ENCODE results near the gene RBM22. TPM values are rescaled to one million over a fixed set of nuclear protein-coding genes. Genes with fewer than 3 reads are reported as not detected.
A peak's percentile ranks its signal among the peaks of the same experiment; 100 is the strongest.

Gene RBM22
- total RNA-seq, 2 experiments from 2014 or later, result 53.1 to 59.7 TPM

- TF ChIP-seq CTCF (IDR thresholded peaks at IDR 0.05), result no peak
- DNase-seq, result no peak
- no peaks in the 10 kb centered on the region for H3K27me3 Mint-ChIP-seq
- peaks cover 84% of the 10 kb centered on the region for H3K4me1 Mint-ChIP-seq (ENCODE audit: low read depth)
- CTCF ChIA-PET, result interaction anchor here (0.8 kb wide), 1 partner anchor 13 kb away, joined by 3 read pairs; no protein-coding TSS in a partner anchor
- ATAC-seq, result no peak
- intact Hi-C loops (cut with micrococcal nuclease), result no loop called here
- H3K9me3 Mint-ChIP-seq, result peaks cover 4% of the 10 kb centered on the region
- H3K36me3 Mint-ChIP-seq (ENCODE audit: low read depth), result peaks cover 72% of the 10 kb centered on the region
- H3K4me3 Mint-ChIP-seq, result no peak overlapping the region
- peak overlapping the region; percentile 28 for H3K27ac Mint-ChIP-seq
- POLR2A ChIA-PET, result no interaction called here
Observed at GRCh38 chr5:150738862-150739261, 38.0 kb upstream of the RBM22 start.

GRCh38 chr5:150734579-150735384 is 33.9 kb upstream of the RBM22 start:
- Mint-ChIP-seq H3K27me3 (no peaks in the 10 kb centered on the region), H3K36me3 (ENCODE audit: low read depth) (peaks cover 62% of the 10 kb centered on the region), H3K9me3 (peaks cover 4% of the 10 kb centered on the region), H3K4me1 (ENCODE audit: low read depth) (peaks cover 51% of the 10 kb centered on the region), H3K4me3 (no peak overlapping the region), H3K27ac (peak overlapping the region; percentile 56)
- ChIA-PET POLR2A (interaction anchor here (0.7 to 1.3 kb wide), 5 partner anchors 9 to 1919 kb away, joined by 3 to 4 read pairs (median 3); partner anchors contain the start of gene RBM22), CTCF (interaction anchor here (0.7 to 1.9 kb wide), 10 partner anchors 8 to 112 kb away, joined by 3 to 7 read pairs (median 3); partner anchors contain the start of genes DCTN4, IRGM, RBM22 and SMIM3)
- DNase-seq (peak; percentile 57), ATAC-seq (peak; percentile 7)
- intact Hi-C loops (cut with micrococcal nuclease), result no loop called here
- TF ChIP-seq CTCF (IDR thresholded peaks at IDR 0.05), result peak; percentile 20

- Mint-ChIP-seq H3K9me3 (peaks cover 4% of the 10 kb centered on the region), H3K27ac (no peak overlapping the region), H3K27me3 (no peaks in the 10 kb centered on the region), H3K4me1 (ENCODE audit: low read depth) (peaks cover 22% of the 10 kb centered on the region), H3K36me3 (ENCODE audit: low read depth) (peaks cover 46% of the 10 kb centered on the region), H3K4me3 (no peak overlapping the region)
- ChIA-PET CTCF (interaction anchor here (1.0 kb wide), 2 partner anchors 11 to 47 kb away, joined by 3 to 4 read pairs; partner anchors contain the start of gene SMIM3), POLR2A (interaction anchor here (0.6 to 0.8 kb wide), 2 partner anchors 34 to 47 kb away, joined by 3 read pairs; partner anchors contain the start of gene SMIM3)
- DNase-seq, result no peak
- TF ChIP-seq CTCF (IDR thresholded peaks at IDR 0.05), result no peak
- no peak for ATAC-seq
- intact Hi-C loops (cut with micrococcal nuclease), result no loop called here
Observed at GRCh38 chr5:150731669-150732242, 30.9 kb upstream of the RBM22 start.

- no peaks in the 10 kb centered on the region for H3K27me3 Mint-ChIP-seq
- no peak overlapping the region for H3K4me3 Mint-ChIP-seq
- H3K27ac Mint-ChIP-seq, result no peak overlapping the region
- peaks cover 30% of the 10 kb centered on the region for H3K36me3 Mint-ChIP-seq (ENCODE audit: low read depth)
- no peak for DNase-seq
- CTCF ChIA-PET, result interaction anchor here (1.1 kb wide), 1 partner anchor 49 kb away, joined by 3 read pairs; the partner anchor contains the start of gene SMIM3
- H3K4me1 Mint-ChIP-seq (ENCODE audit: low read depth), result peaks cover 8% of the 10 kb centered on the region
- POLR2A ChIA-PET, result interaction anchor here (1.1 kb wide), 1 partner anchor 14 kb away, joined by 4 read pairs; no protein-coding TSS in a partner anchor
- ATAC-seq, result no peak
- intact Hi-C loops (cut with micrococcal nuclease), result no loop called here
- no peaks in the 10 kb centered on the region for H3K9me3 Mint-ChIP-seq
- TF ChIP-seq CTCF (IDR thresholded peaks at IDR 0.05), result no peak
Observed at GRCh38 chr5:150729859-150730258, 29.0 kb upstream of the RBM22 start.

- H3K9me3 Mint-ChIP-seq, result no peaks in the 10 kb centered on the region
- ATAC-seq (no peak), DNase-seq (no peak)
- no peaks in the 10 kb centered on the region for H3K4me1 Mint-ChIP-seq (ENCODE audit: low read depth)
- TF ChIP-seq CTCF (IDR thresholded peaks at IDR 0.05), result no peak
- H3K36me3 Mint-ChIP-seq (ENCODE audit: low read depth), result peaks cover 37% of the 10 kb centered on the region
- CTCF ChIA-PET, result no interaction called here
- H3K4me3 Mint-ChIP-seq, result no peak overlapping the region
- no peak overlapping the region for H3K27ac Mint-ChIP-seq
- POLR2A ChIA-PET, result no interaction called here
- H3K27me3 Mint-ChIP-seq, result no peaks in the 10 kb centered on the region
- intact Hi-C loops (cut with micrococcal nuclease), result no loop called here
Observed at GRCh38 chr5:150723845-150724244, 23.0 kb upstream of the RBM22 start.
